HepG2 (cell line): ENCODE measurements around the gene SSBP1. TPM values are rescaled to one million over a fixed set of nuclear protein-coding genes. Genes with fewer than 3 reads are reported as not detected.

Experiments used
- HMG20A ChIP-seq: IDR thresholded peaks from 2 replicates; pipeline ENCODE4 v1.6.1; 2016; ENCODE audit warnings: borderline replicate concordance
- KIAA2018 ChIP-seq: sonication (generic); formaldehyde crosslinking; IDR thresholded peaks from 2 replicates; pipeline ENCODE4 v1.5.0; 2020; ENCODE audit warnings: mild to moderate bottlenecking, missing genetic modification reagents, borderline replicate concordance
- NR2F6 ChIP-seq, 2 experiments: IDR thresholded peaks; 2 replicates each; pipeline ENCODE4 v1.6.1; 2016; ENCODE audit warnings: antibody characterized with exemption in 1 of 2, mild to moderate bottlenecking in 1 of 2
- polyA plus RNA-seq, 8 experiments: library from polyadenylated mRNA; depleted of rRNA in 3 of 8; stranded (reverse) in 7 of 8; unstranded in 1 of 8; fragments of >200 nt; fragmentation: Illumina TruSeq in 4 of 8; extraction: Trizol in 4 of 8; gene quantifications; 2 replicates each; pipeline versions ENCODE4 v1.2.1 to v1.2.3, GENCODE V29; 2011 to 2016; ENCODE audit warnings: low read depth in 4 of 8, missing spikeins in 1 of 8, mixed read lengths in 1 of 8; ENCODE audit not compliant: insufficient read depth in 1 of 8
- total RNA-seq, 5 experiments: library from RNA; depleted of rRNA; stranded (reverse); fragments of >200 nt; fragmentation: Illumina TruSeq; extraction: Trizol; gene quantifications; 2 replicates each; pipeline ENCODE4 v1.2.3, GENCODE V29; 2016; ENCODE audit warnings: low read depth in 1 of 5

SSBP1 gene
- total and polyA plus RNA-seq, 2 of the 13 experiments (the other 11 are each of a cell fraction or from before 2014, with no cell fraction given) = 64.4 to 254 TPM

- TF ChIP-seq KIAA2018 (CRISPR knock-in tag) = no peak
- no peak for TF ChIP-seq HMG20A (CRISPR knock-in tag)
- TF ChIP-seq NR2F6 (IDR thresholded peaks at IDR 0.05) = no peak
- TF ChIP-seq NR2F6 (CRISPR knock-in tag; IDR thresholded peaks at IDR 0.05) = no peak
Observed at GRCh38 chr7:141697211-141697871, 40.8 kb upstream of the SSBP1 start (continued).
